Colonic mucosa (tissue), 4 donors: Measurements from ENCODE around the gene DNLZ. TPM values are rescaled to one million over a fixed set of nuclear protein-coding genes. Genes with fewer than 3 reads are reported as not detected.

Source experiments
- DNase-seq: peaks from one replicate; pipeline ENCODE4 v3.0.0-alpha.2; 2020
- H3K27ac ChIP-seq: fragments of 200-600 bp; one replicate; pipeline ENCODE4 v1.8.0; 2021
- H3K27me3 ChIP-seq: fragments of 200-600 bp; one replicate; pipeline ENCODE4 v1.8.0; 2021
- H3K36me3 ChIP-seq: fragments of 200-600 bp; one replicate; pipeline ENCODE4 v1.8.0; 2021
- H3K4me1 ChIP-seq: fragments of 200-600 bp; one replicate; pipeline ENCODE4 v1.8.0; 2021; ENCODE audit warnings: mild to moderate bottlenecking
- H3K4me3 ChIP-seq: fragments of 200-600 bp; one replicate; pipeline ENCODE4 v1.8.0; 2021
- H3K9ac ChIP-seq, 2 donors: one replicate each; pipeline ENCODE4 v1.7.0; 2013; ENCODE audit warnings: control low read depth in 2 of 2, low read depth in 2 of 2, low read length in 2 of 2
- H3K9me3 ChIP-seq: fragments of 200-600 bp; one replicate; pipeline ENCODE4 v1.8.0; 2021
- intact Hi-C: fragments of 100-400 bp; cut with DNase I; formaldehyde crosslinking; loops from one replicate; pipeline ENCODE4 v1.14.1; 2022
- total RNA-seq, 2 donors: library from RNA; stranded (reverse); fragmentation: NEBNext Ultra II Directional in 1 of 2; extraction: Animal tissue kit (Norgen Biotek cat#: 25700) in 1 of 2; gene quantifications; one replicate each; pipeline ENCODE4 v1.2.1, GENCODE V29; 2021
- TF ChIP-seq, protein P1 (sequence below): fragments of 200-600 bp; IDR thresholded peaks from one replicate; pipeline ENCODE4 v1.8.0; 2022; ENCODE audit warnings: antibody characterized with exemption, mild to moderate bottlenecking
- donor health status: healthy.
- donor health status: DM: no; HTN: no; CAD: no.
- donor health status: DM: no; HTN: no; CAD: no.

Gene DNLZ
- total RNA-seq, 2 donors from 2014 or later, result 10.0 to 10.8 TPM

DNA sequence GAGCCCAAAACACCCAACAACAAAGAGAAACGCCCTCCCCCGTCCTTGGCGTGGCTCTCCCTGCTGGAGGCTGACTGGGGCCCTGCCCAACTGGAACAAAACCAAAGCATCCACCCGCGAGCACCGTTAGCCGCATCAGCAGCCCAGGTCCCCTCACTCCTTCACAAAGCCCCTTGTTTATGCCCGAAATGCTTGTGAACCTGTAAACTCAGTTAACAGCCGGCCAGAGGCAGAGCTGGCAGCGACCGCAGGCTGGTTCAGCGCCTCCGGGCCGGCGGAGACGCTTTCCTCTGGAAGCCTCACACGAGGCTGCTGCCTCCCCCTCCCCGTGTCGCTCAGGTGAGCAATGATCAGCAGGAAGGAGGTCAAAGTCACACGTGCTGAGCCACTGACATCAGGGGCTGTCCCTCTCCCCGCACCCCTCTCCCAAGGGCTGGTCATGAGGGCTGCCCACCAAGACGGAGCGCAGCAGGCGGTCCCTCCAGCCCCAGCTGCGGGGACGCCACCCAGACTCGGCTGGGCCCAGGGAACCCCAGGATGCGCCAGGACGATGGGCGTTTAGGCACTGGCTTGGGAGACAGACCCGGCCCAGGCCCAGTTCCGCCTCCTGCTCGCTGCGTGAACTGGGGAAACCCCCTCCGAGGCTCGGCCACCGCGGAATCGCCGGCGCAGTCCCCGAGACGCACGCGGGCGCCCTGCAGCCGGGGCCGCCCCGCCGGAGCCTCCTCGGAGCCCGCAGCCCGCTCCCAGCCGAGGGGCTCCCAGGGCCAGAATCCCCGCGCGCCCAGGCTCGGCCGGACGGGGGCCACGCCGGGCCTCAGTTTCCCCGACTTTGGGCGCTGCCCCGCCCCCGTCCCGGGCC, 35.9 kb upstream of the DNLZ start:
- H3K36me3 ChIP-seq, result no peaks in the 10 kb centered on the region

DNA sequence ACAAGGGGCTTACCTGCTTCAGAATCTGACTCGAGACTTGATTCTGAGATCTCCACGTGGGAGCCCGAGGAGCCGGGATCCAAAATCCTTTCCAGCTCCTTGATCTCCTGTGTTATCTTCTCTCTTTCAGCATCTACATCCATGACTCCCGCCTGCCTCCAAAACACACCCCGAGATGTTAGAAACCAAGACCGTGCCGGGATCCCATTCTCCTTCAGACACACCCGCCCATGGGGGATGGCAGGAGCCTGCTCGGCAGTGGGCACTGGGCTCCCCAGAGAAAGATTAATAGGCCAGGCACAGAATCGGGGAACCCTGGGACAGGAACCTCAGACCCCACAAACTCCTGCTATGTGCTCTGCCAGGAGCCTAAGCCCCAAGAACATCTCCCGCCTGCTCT, 34.7 kb upstream of the DNLZ start:
- intact Hi-C loops, result no loop called here
- Histone ChIP-seq H3K9me3 (no peaks in the 10 kb centered on the region), H3K9ac (no peak overlapping the region), H3K4me3 (no peak overlapping the region), H3K4me1 (peaks cover 16% of the 10 kb centered on the region), H3K36me3 (no peaks in the 10 kb centered on the region), H3K27ac (no peak overlapping the region), H3K27me3 (no peaks in the 10 kb centered on the region)
- no peak for DNase-seq
- TF ChIP-seq, protein P1, sequence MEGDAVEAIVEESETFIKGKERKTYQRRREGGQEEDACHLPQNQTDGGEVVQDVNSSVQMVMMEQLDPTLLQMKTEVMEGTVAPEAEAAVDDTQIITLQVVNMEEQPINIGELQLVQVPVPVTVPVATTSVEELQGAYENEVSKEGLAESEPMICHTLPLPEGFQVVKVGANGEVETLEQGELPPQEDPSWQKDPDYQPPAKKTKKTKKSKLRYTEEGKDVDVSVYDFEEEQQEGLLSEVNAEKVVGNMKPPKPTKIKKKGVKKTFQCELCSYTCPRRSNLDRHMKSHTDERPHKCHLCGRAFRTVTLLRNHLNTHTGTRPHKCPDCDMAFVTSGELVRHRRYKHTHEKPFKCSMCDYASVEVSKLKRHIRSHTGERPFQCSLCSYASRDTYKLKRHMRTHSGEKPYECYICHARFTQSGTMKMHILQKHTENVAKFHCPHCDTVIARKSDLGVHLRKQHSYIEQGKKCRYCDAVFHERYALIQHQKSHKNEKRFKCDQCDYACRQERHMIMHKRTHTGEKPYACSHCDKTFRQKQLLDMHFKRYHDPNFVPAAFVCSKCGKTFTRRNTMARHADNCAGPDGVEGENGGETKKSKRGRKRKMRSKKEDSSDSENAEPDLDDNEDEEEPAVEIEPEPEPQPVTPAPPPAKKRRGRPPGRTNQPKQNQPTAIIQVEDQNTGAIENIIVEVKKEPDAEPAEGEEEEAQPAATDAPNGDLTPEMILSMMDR, result no peak

More for the DNA sequence above, 35.9 kb upstream of the DNLZ start:
- Histone ChIP-seq H3K27ac (no peak overlapping the region), H3K4me3 (peak overlapping the region; percentile 97), H3K4me1 (peaks cover 16% of the 10 kb centered on the region), H3K27me3 (no peaks in the 10 kb centered on the region), H3K9ac (peak overlapping the region; percentile 80 to 88), H3K9me3 (no peaks in the 10 kb centered on the region)
- TF ChIP-seq, protein P1, result no peak
- intact Hi-C loops, result loop anchor here (10.0 kb wide), 1 partner anchor 55 kb away; no protein-coding TSS in a partner anchor
- no peak for DNase-seq

DNA sequence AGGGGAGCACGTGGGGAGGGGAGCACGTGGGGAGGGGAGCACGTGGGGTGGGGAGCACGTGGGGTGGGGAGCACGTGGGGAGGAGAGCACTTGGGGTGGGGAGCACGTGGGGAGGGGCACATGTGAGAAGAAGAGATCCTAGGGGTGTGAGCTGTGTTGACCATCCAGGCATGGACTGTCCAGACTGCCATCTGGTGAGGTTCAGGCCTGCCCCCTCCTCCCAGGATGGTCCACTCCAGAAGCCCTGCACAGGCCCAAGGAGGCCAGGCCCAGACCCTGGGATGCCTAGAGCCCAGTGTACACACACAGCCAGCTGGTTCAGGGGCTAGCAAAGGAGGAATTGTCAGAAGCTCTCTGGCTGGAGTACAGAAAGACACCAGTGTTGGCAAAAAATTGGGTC, 34.1 kb upstream of the DNLZ start:
- Histone ChIP-seq H3K4me1 (peaks cover 16% of the 10 kb centered on the region), H3K27me3 (no peaks in the 10 kb centered on the region), H3K9me3 (no peaks in the 10 kb centered on the region), H3K9ac (no peak overlapping the region), H3K4me3 (no peak overlapping the region), H3K36me3 (no peaks in the 10 kb centered on the region), H3K27ac (no peak overlapping the region)
- intact Hi-C loops, result no loop called here
- TF ChIP-seq, protein P1, result no peak
- DNase-seq, result no peak

DNA sequence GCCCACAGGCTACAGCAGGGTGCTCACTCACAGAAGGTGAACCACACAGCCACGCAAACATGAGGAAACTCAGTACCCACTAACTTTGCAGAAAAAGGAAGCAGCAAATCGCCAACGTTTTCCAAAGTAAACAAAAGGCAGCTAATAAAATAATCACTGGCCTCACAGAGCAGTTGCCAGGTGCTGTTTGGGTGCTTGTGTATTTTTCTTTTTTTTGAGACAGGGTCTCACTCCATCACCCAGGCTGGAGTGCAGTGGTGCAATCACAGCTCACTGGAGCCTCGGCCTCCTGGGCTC, 32.6 kb upstream of the DNLZ start:
- Histone ChIP-seq H3K9me3 (no peaks in the 10 kb centered on the region), H3K4me3 (no peak overlapping the region), H3K27me3 (no peaks in the 10 kb centered on the region), H3K9ac (no peak overlapping the region), H3K36me3 (peaks cover 6% of the 10 kb centered on the region), H3K27ac (no peak overlapping the region), H3K4me1 (peaks cover 16% of the 10 kb centered on the region)
- intact Hi-C loops, result no loop called here
- TF ChIP-seq, protein P1, result no peak
- DNase-seq, result no peak

DNA sequence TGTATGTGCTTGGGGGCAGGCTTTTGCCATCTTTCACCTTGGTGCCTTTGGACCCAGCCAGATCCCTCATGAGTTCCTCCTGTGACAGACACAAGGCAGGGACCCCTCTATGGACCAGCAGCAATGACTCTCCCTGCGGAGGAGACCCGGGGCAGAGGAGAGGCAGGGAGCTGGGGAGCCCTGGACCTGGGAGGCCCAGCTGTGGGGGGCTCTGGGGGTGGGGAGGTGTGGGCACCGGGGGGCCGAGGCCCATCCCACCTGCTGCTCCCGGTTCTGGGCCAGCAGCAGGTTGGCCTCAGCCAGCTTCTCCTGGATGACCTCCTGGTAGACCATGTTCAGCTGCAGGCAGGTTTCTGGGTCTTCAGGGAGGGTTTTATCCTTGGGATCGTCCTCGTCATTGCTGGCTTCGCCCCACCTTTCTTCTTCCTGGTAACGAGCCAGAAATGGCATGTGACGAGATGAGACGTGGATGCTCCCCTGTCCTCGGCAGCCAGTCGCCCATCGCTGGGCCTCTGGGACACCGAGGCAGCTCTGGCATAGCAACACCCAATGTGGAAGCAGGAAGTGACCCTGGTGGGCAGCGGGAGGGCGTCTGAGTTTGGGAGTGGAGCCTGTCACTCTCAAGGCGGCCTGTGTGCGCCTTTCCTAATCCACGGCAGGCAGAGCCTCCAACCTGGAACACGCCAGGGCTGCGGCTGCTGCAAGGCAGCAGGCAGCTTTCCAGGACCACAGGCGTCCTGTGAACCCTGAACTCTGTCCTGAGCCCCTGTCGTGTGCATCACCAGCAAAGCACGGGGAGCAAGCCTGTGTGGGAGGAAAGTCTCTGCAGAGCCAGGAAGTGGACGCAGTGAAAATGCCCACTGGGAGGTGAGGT, 32.0 kb upstream of the DNLZ start:
- no peak overlapping the region for H3K27ac ChIP-seq
- no peaks in the 10 kb centered on the region for H3K9me3 ChIP-seq
- no peak for DNase-seq
- TF ChIP-seq, protein P1, result no peak
- H3K4me1 ChIP-seq, result peaks cover 15% of the 10 kb centered on the region
- intact Hi-C loops, result no loop called here
- no peak overlapping the region for H3K9ac ChIP-seq
- no peak overlapping the region for H3K4me3 ChIP-seq
- H3K27me3 ChIP-seq, result no peaks in the 10 kb centered on the region
- peaks cover 6% of the 10 kb centered on the region for H3K36me3 ChIP-seq
